ENCODE results near the gene MRPS30.

GRCh38 chr5:44821164-44821563 is 12.4 kb downstream of the MRPS30 start:
- TF ChIP-seq OSR1 (CRISPR knock-in tag; IDR thresholded peaks at IDR 0.05) (no peak), ZFP3 (CRISPR knock-in tag; IDR thresholded peaks at IDR 0.05) (no peak), ZFP30 (CRISPR knock-in tag; IDR thresholded peaks at IDR 0.05) (no peak), CSRNP3 (CRISPR knock-in tag; IDR thresholded peaks at IDR 0.05) (no peak), PATZ1 (CRISPR knock-in tag; IDR thresholded peaks at IDR 0.05; ENCODE audit: borderline replicate concordance) (no peak), ARNTL (CRISPR knock-in tag; IDR thresholded peaks at IDR 0.05; ENCODE audit: borderline replicate concordance, low read depth) (no peak), ZC3H10 (CRISPR knock-in tag; IDR thresholded peaks at IDR 0.05) (no peak), CREB5 (CRISPR knock-in tag; IDR thresholded peaks at IDR 0.05; ENCODE audit: low read depth) (no peak), POU6F1 (CRISPR knock-in tag; IDR thresholded peaks at IDR 0.05; ENCODE audit: borderline replicate concordance, low read depth) (no peak), SNAI2 (CRISPR knock-in tag; IDR thresholded peaks at IDR 0.05) (no peak), GLIS3 (CRISPR knock-in tag; IDR thresholded peaks at IDR 0.05) (no peak), ISL1 (CRISPR knock-in tag; IDR thresholded peaks at IDR 0.05) (no peak), RARB (CRISPR knock-in tag; IDR thresholded peaks at IDR 0.05) (no peak)

Measured in SK-N-SH treated with all-trans-retinoic acid at 6 μM for 48 hours (cell line).